ENCODE measurements around the gene ANKRD23. TPM values are rescaled to one million over a fixed set of nuclear protein-coding genes. Genes with fewer than 3 reads are reported as not detected.

ANKRD23 gene
- total RNA-seq, 3 donors from 2014 or later (not counting 1 experiment from before 2014, with no cell fraction given): 8.3 to 11.2 (median 10.1) TPM

GRCh38 chr2:96826546-96827278, 17.1 kb downstream of the ANKRD23 start:
- Histone ChIP-seq H3K4me1 (ENCODE audit: control insufficient read depth, insufficient read depth, low read length) (no peaks in the 10 kb centered on the region), H3K27ac (ENCODE audit: low read length) (no peak overlapping the region), H3K27me3 (ENCODE audit: control insufficient read depth, insufficient read depth, low read length) (no peaks in the 10 kb centered on the region), H3K36me3 (ENCODE audit: control insufficient read depth, insufficient read depth, low read length) (peaks cover 71% of the 10 kb centered on the region), H3K4me3 (ENCODE audit: low read length) (no peak overlapping the region), H3K9me3 (ENCODE audit: control insufficient read depth, insufficient read depth, low read length) (no peaks in the 10 kb centered on the region)
- Mint-ChIP-seq H3K4me3 (no peak overlapping the region), H3K36me3 (peaks cover 9% of the 10 kb centered on the region), H3K9me3 (no peaks in the 10 kb centered on the region), H3K27me3 (ENCODE audit: low read depth in 2 of 2) (no peaks in the 10 kb centered on the region), H3K4me1 (peaks cover 4 to 23% of the 10 kb centered on the region in 2 donors), H3K27ac (no peak overlapping the region)
- TF ChIP-seq CTCF (IDR thresholded peaks at IDR 0.05): no peak
- intact Hi-C loops (cut with micrococcal nuclease): no loop called here
- ATAC-seq (no peak), DNase-seq (no peak)
- WGBS (ENCODE audit: insufficient coverage): 92% methylated on average over 21 of the region's 22 CpGs

GRCh38 chr2:96825057-96825456, 18.8 kb downstream of the ANKRD23 start:
- peaks cover 19 to 38% of the 10 kb centered on the region in 2 donors for H3K4me1 Mint-ChIP-seq
- Histone ChIP-seq H3K4me1 (ENCODE audit: control insufficient read depth, insufficient read depth, low read length) (peaks cover 10% of the 10 kb centered on the region), H3K36me3 (ENCODE audit: control insufficient read depth, insufficient read depth, low read length) (peaks cover 55% of the 10 kb centered on the region), H3K9me3 (ENCODE audit: control insufficient read depth, insufficient read depth, low read length) (no peaks in the 10 kb centered on the region), H3K27me3 (ENCODE audit: control insufficient read depth, insufficient read depth, low read length) (no peaks in the 10 kb centered on the region), H3K27ac (ENCODE audit: low read length) (no peak overlapping the region), H3K4me3 (ENCODE audit: low read length) (no peak overlapping the region)
- H3K27me3 Mint-ChIP-seq (ENCODE audit: low read depth in 2 of 2): no peaks in the 10 kb centered on the region
- no peaks in the 10 kb centered on the region for H3K9me3 Mint-ChIP-seq
- intact Hi-C loops (cut with micrococcal nuclease): no loop called here
- no peak overlapping the region for H3K4me3 Mint-ChIP-seq
- DNase-seq (no peak), ATAC-seq (no peak)
- no peak overlapping the region for H3K27ac Mint-ChIP-seq
- WGBS (ENCODE audit: insufficient coverage): 97% methylated on average over 14 of the region's 14 CpGs
- no peak for TF ChIP-seq CTCF (IDR thresholded peaks at IDR 0.05)
- H3K36me3 Mint-ChIP-seq: peaks cover 8% of the 10 kb centered on the region

GRCh38 chr2:96824079-96824870, 19.5 kb downstream of the ANKRD23 start:
- no peaks in the 10 kb centered on the region for H3K27me3 Mint-ChIP-seq (ENCODE audit: low read depth in 2 of 2)
- peaks cover 18% of the 10 kb centered on the region for H3K4me1 ChIP-seq (ENCODE audit: control insufficient read depth, insufficient read depth, low read length)
- H3K27me3 ChIP-seq (ENCODE audit: control insufficient read depth, insufficient read depth, low read length): no peaks in the 10 kb centered on the region
- ATAC-seq (no peak), DNase-seq (no peak)
- whole genome bisulfite sequencing (ENCODE audit: insufficient coverage): 89% methylated on average over 6 of the region's 6 CpGs
- H3K9me3 ChIP-seq (ENCODE audit: control insufficient read depth, insufficient read depth, low read length): no peaks in the 10 kb centered on the region
- H3K4me3 Mint-ChIP-seq: no peak overlapping the region
- peaks cover 27 to 46% of the 10 kb centered on the region in 2 donors for H3K4me1 Mint-ChIP-seq
- H3K36me3 ChIP-seq (ENCODE audit: control insufficient read depth, insufficient read depth, low read length): peaks cover 51% of the 10 kb centered on the region
- no peak overlapping the region for H3K4me3 ChIP-seq (ENCODE audit: low read length)
- H3K27ac ChIP-seq (ENCODE audit: low read length): no peak overlapping the region
- intact Hi-C loops (cut with micrococcal nuclease): no loop called here
- H3K36me3 Mint-ChIP-seq: peaks cover 8% of the 10 kb centered on the region
- H3K27ac Mint-ChIP-seq: peak overlapping the region in 1 of 2 donors; percentile 9
- no peaks in the 10 kb centered on the region for H3K9me3 Mint-ChIP-seq
- TF ChIP-seq CTCF (IDR thresholded peaks at IDR 0.05): no peak

Data from natural killer cell (primary cell).